ENCODE data around the gene CRIM1. TPM values are rescaled to one million over a fixed set of nuclear protein-coding genes. Genes with fewer than 3 reads are reported as not detected.

The CRIM1 gene
- total and polyA plus RNA-seq, 2 of the 8 experiments (the other 6 are each of a cell fraction or from before 2014, with no cell fraction given), result 9.4 to 28.4 TPM

DNA sequence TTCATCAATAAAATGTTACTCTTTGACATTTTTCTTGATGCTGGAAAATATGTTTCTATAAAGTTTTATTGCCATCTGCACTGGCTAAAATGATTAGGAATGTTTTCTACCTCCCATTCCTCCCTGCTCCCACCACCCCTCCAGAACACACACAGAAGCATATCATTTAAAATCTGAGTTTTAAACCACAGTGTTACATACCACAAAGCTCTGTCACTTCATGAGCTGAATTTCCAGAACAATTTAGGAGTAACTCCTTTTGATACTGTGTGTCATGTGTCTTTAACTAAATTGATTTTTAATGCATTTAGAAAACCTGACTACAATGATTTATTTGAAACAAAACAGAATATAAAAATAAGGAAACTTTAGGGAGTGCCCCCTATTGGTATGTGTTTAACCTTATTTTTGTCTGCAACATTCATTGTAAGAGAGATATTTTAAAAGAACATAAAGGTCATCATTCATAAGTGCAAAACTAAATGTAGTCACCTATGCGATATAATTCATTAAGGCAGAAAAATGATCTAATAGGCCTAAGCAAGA, 190.4 kb downstream of the CRIM1 start:
- no peaks in the 10 kb centered on the region; the same call in 1 of the 2 replicates for H3K79me1 ChIP-seq (ENCODE audit: low read depth, low read length)
- H3K9ac ChIP-seq (replicated peaks in 1 of 4; ENCODE audit: extremely low read depth in 1 of 4, low read depth in 3 of 4, low read length in 3 of 4), result no peak overlapping the region
- H2BK12ac ChIP-seq (ENCODE audit: low read depth, low read length), result no peak overlapping the region
- peaks cover 2 to 53% (median 29%) of the 10 kb centered on the region in 4 experiments for H3K36me3 ChIP-seq (ENCODE audit: control insufficient read depth in 2 of 4, insufficient read depth in 4 of 4, low read length in 3 of 4)
- H4K5ac ChIP-seq (ENCODE audit: insufficient read length, low read depth, low read length), result no peak overlapping the region
- no peak overlapping the region for H3K14ac ChIP-seq (ENCODE audit: insufficient read length)
- no peaks in the 10 kb centered on the region for H3K23me2 ChIP-seq (ENCODE audit: low read depth, low read length)
- no peaks in the 10 kb centered on the region for H3K27me3 ChIP-seq (replicated peaks in 1 of 4; ENCODE audit: control insufficient read depth in 3 of 4, extremely low read depth in 1 of 4, insufficient read depth in 3 of 4, low read length in 3 of 4)
- no peak overlapping the region for H2BK5ac ChIP-seq (ENCODE audit: low read depth, low read length)
- ChIA-PET POLR2A (ENCODE audit: partially characterized antibody) (no interaction called here), CTCF (ENCODE audit: partially characterized antibody) (interaction anchor here (0.6 to 3.7 kb wide), 14 partner anchors 9 to 675 kb away, joined by 3 to 17 read pairs (median 6); no protein-coding TSS in a partner anchor)
- TF ChIP-seq JUN (IDR thresholded peaks at IDR 0.05; ENCODE audit: low read depth, low read length) (no peak), TEAD4 (IDR thresholded peaks at IDR 0.05; ENCODE audit: low read depth, low read length) (no peak), CEBPB (IDR thresholded peaks at IDR 0.05; ENCODE audit: low read depth, low read length) (no peak), KDM5A (IDR thresholded peaks at IDR 0.05; ENCODE audit: low read length) (no peak), BRCA1 (IDR thresholded peaks at IDR 0.05; ENCODE audit: low read depth, low read length) (no peak), TAF7 (optimal IDR thresholded peaks at IDR 0.05; ENCODE audit: borderline replicate concordance, low read depth, low read length) (no peak), HDAC2 (IDR thresholded peaks at IDR 0.05; ENCODE audit: borderline replicate concordance in 1 of 2, low read depth in 2 of 2, low read length in 2 of 2) (no peak), EGR1 (IDR thresholded peaks at IDR 0.05; ENCODE audit: borderline replicate concordance, low read depth, low read length) (no peak)
- TF ChIP-seq, protein P1, sequence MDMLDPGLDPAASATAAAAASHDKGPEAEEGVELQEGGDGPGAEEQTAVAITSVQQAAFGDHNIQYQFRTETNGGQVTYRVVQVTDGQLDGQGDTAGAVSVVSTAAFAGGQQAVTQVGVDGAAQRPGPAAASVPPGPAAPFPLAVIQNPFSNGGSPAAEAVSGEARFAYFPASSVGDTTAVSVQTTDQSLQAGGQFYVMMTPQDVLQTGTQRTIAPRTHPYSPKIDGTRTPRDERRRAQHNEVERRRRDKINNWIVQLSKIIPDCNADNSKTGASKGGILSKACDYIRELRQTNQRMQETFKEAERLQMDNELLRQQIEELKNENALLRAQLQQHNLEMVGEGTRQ (IDR thresholded peaks at IDR 0.05; ENCODE audit: low read length), result no peak
- 94% methylated on average over 1 of the region's 1 CpG; no CpG with 5 or more reads in 1 of the 2 experiments for WGBS, 2 experiments (ENCODE audit: extremely low coverage in 1 of 2, insufficient coverage in 1 of 2, insufficient read length in 1 of 2, insufficient replicate concordance in 2 of 2, low coverage in 1 of 2, low lambda C conversion rate in 2 of 2, missing lambda C conversion rate in 1 of 2)
- H2BK20ac ChIP-seq (ENCODE audit: low read length), result no peak overlapping the region
- no peak overlapping the region for H3K27ac ChIP-seq (ENCODE audit: low read depth, low read length)
- H3K4ac ChIP-seq (replicated peaks; ENCODE audit: insufficient read length, low read depth, low read length), result no peak overlapping the region
- DNase-seq (ENCODE audit: low read depth in 1 of 2, low spot score in 2 of 2), result no peak
- H3K4me3 ChIP-seq (ENCODE audit: extremely low read depth in 1 of 4, insufficient read depth in 2 of 4, low read depth in 3 of 4, low read length in 4 of 4), result no peak overlapping the region
- no peak overlapping the region for H2AFZ ChIP-seq (ENCODE audit: low read length)
- H3K4me2 ChIP-seq (ENCODE audit: insufficient read depth in 1 of 2, low read depth in 2 of 2, low read length in 2 of 2), result no peak overlapping the region
- no peak overlapping the region for H2AK5ac ChIP-seq (ENCODE audit: low read depth, low read length)
- no peak overlapping the region for H2BK120ac ChIP-seq (replicated peaks; ENCODE audit: low read depth, low read length)
- H3K18ac ChIP-seq (ENCODE audit: extremely low read depth, low read length), result no peak overlapping the region
- H3K23ac ChIP-seq (ENCODE audit: insufficient read length), result no peak overlapping the region
- H4K91ac ChIP-seq (replicated peaks; ENCODE audit: insufficient read length, low read length), result no peak overlapping the region
- H4K20me1 ChIP-seq (replicated peaks in 1 of 2; ENCODE audit: control insufficient read depth in 1 of 2, insufficient read depth in 2 of 2, low read length in 2 of 2), result no peaks in the 10 kb centered on the region
- no peak overlapping the region for H3K56ac ChIP-seq (replicated peaks; ENCODE audit: insufficient read length, low read depth, low read length)
- FAIRE-seq, result no peak
- H2BK15ac ChIP-seq (ENCODE audit: low read length), result no peak overlapping the region
- H4K8ac ChIP-seq (ENCODE audit: extremely low read depth, insufficient read depth, low read length), result no peak overlapping the region
- no peaks in the 10 kb centered on the region for H3K4me1 ChIP-seq (replicated peaks in 1 of 4; ENCODE audit: control insufficient read depth in 3 of 4, insufficient read depth in 4 of 4, low read length in 3 of 4)
- no peaks in the 10 kb centered on the region for H3K79me2 ChIP-seq (ENCODE audit: control insufficient read depth in 1 of 2, insufficient read depth in 2 of 2, low read length in 2 of 2)
- no peaks in the 10 kb centered on the region for H3K9me3 ChIP-seq (ENCODE audit: insufficient read depth in 2 of 2, low read depth in 1 of 2, low read length in 1 of 2)
